ENCODE measurements around the gene FHIT. TPM values are rescaled to one million over a fixed set of nuclear protein-coding genes. Genes with fewer than 3 reads are reported as not detected.

The FHIT gene
- polyA plus RNA-seq, 1 experiment = 0.11 TPM

DNA sequence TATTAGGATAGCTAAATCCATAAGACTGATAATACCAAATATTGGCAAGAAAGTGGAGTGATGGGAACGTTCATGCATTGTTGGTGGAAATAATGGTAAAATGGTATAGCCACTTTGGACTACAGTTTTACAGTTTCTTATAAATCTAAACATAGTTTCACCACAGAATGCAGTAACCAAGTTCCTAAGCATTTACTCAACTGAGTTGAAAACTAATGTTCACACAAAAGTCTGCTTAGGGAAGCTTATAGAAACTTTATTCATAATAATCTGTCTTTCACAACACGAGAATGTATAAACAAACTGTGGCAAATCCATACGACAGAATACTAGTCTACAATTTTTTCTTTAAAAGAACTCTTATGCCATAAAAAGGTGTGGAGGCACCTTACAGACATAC lies 969.3 kb downstream of the FHIT start:
- no peaks in the 10 kb centered on the region for H3K36me3 ChIP-seq (ENCODE audit: control insufficient read depth, insufficient read depth, low read length)
- ChIA-PET POLR2A (no interaction called here), CTCF (interaction anchor here (0.6 kb wide), 1 partner anchor 19 kb away, joined by 3 read pairs; no protein-coding TSS in a partner anchor)
- TF ChIP-seq CTCF (IDR thresholded peaks at IDR 0.05; ENCODE audit: insufficient read depth, low read depth, low read length) = no peak
- no peaks in the 10 kb centered on the region for H3K27me3 ChIP-seq (ENCODE audit: control insufficient read depth, insufficient read depth, low read length)
- H3K4me3 ChIP-seq (ENCODE audit: low read depth, low read length) = no peak overlapping the region
- DNase-seq (ENCODE audit: low read depth) = no peak

- no peak for DNase-seq (ENCODE audit: low read depth)
- Histone ChIP-seq H3K27me3 (ENCODE audit: control insufficient read depth, insufficient read depth, low read length) (no peaks in the 10 kb centered on the region), H3K4me3 (ENCODE audit: low read depth, low read length) (no peak overlapping the region), H3K36me3 (ENCODE audit: control insufficient read depth, insufficient read depth, low read length) (no peaks in the 10 kb centered on the region)
- ChIA-PET CTCF (no interaction called here), POLR2A (no interaction called here)
- no peak for TF ChIP-seq CTCF (IDR thresholded peaks at IDR 0.05; ENCODE audit: insufficient read depth, low read depth, low read length)
Measured at GRCh38 chr3:60277361-60277800, 973.9 kb downstream of the FHIT start.

DNA sequence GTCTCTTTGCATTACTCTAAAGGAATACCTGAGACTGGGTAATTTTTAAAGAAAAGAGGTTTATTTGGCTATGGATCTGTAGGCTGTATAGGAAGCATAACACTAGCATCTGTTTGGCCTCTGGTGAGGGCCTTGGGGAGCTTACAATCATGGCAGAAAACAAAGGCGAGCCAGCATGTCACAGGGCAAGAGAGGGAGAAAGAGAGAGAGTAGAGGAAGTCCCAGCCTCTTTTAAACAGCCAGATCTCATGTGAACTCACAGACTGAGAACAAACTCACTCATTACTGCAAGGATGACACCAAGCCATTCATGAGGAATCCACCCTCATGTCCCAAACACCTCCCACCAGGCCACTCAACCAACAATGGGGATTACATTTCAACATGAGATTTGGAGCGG lies 974.6 kb downstream of the FHIT start:
- DNase-seq (ENCODE audit: low read depth) = no peak
- Histone ChIP-seq H3K36me3 (ENCODE audit: control insufficient read depth, insufficient read depth, low read length) (no peaks in the 10 kb centered on the region), H3K27me3 (ENCODE audit: control insufficient read depth, insufficient read depth, low read length) (no peaks in the 10 kb centered on the region), H3K4me3 (ENCODE audit: low read depth, low read length) (no peak overlapping the region)
- ChIA-PET CTCF (no interaction called here), POLR2A (no interaction called here)
- TF ChIP-seq CTCF (IDR thresholded peaks at IDR 0.05; ENCODE audit: insufficient read depth, low read depth, low read length) = no peak

DNA sequence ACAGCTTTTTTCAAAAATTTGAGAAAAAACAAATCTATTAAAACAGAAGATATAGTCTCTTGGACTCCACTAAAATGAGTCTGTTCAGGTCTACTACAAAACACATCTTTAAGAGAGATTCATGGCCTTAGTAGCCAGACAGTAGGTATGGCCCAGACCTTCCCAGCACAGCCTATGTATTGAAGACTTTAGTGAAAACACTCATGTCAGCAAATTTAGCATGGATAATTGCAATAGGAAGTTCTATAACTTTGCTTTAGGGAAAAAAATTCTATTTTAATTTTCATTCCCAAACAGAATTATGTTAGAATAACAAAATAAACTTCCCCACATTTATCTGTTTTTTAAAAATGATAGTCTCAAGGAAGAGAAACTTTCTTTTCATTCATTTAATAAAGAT lies 976.6 kb downstream of the FHIT start:
- H3K36me3 ChIP-seq (ENCODE audit: control insufficient read depth, insufficient read depth, low read length) = no peaks in the 10 kb centered on the region
- POLR2A ChIA-PET = no interaction called here
- no peak for DNase-seq (ENCODE audit: low read depth)
- no peak overlapping the region for H3K4me3 ChIP-seq (ENCODE audit: low read depth, low read length)
- TF ChIP-seq CTCF (IDR thresholded peaks at IDR 0.05; ENCODE audit: insufficient read depth, low read depth, low read length) = no peak
- no peaks in the 10 kb centered on the region for H3K27me3 ChIP-seq (ENCODE audit: control insufficient read depth, insufficient read depth, low read length)
- CTCF ChIA-PET = no interaction called here

- H3K4me3 ChIP-seq (ENCODE audit: low read depth, low read length) = no peak overlapping the region
- H3K27me3 ChIP-seq (ENCODE audit: control insufficient read depth, insufficient read depth, low read length) = no peaks in the 10 kb centered on the region
- ChIA-PET POLR2A (no interaction called here), CTCF (interaction anchor here (0.9 kb wide), 1 partner anchor 23 kb away, joined by 3 read pairs; no protein-coding TSS in a partner anchor)
- no peak for TF ChIP-seq CTCF (IDR thresholded peaks at IDR 0.05; ENCODE audit: insufficient read depth, low read depth, low read length)
- no peak for DNase-seq (ENCODE audit: low read depth)
- no peaks in the 10 kb centered on the region for H3K36me3 ChIP-seq (ENCODE audit: control insufficient read depth, insufficient read depth, low read length)
Measured at GRCh38 chr3:60274098-60274497, 977.2 kb downstream of the FHIT start.

All from BJ (cell line).